ENCODE measurements around the gene FOXP3. TPM values are rescaled to one million over a fixed set of nuclear protein-coding genes. Genes with fewer than 3 reads are reported as not detected.
"Not testable (repeated sequence)": the region's sequence is repeated elsewhere in the genome, so short reads cannot be mapped to it uniquely, and the experiment has no call there.

Gene FOXP3
- total RNA-seq, 6 donors from 2014 or later = 0.23 to 0.54 TPM; not detected in 4

GRCh38 chrX:49308604-49309269 is 44.2 kb upstream of the FOXP3 start:
- WGBS, 2 donors = 65 to 67% methylated on average over 14 to 15 of the region's 15 CpGs
- peak overlapping the region; percentile 60 to 67 (median 64) for H3K27ac ChIP-seq
- peaks cover 0 to 19% (median 8%) of the 10 kb centered on the region in 4 donors for H3K4me1 ChIP-seq
- ATAC-seq (ENCODE audit: low FRiP score in 2 of 2) (peak; percentile 57 to 82), DNase-seq (no peak)
- no peaks in the 10 kb centered on the region for H3K36me3 ChIP-seq
- H3K27me3 ChIP-seq = no peaks in the 10 kb centered on the region
- peak overlapping the region in 3 of 4 donors; percentile 26 to 43 (median 39) for H3K4me3 ChIP-seq
- TF ChIP-seq POLR2AphosphoS5 (IDR thresholded peaks at IDR 0.05) (no peak), POLR2A (IDR thresholded peaks at IDR 0.05) (peak in 1 of 4 donors; percentile 16)
- H3K9me3 ChIP-seq = no peaks in the 10 kb centered on the region

GRCh38 chrX:49307775-49308174 is 43.3 kb upstream of the FOXP3 start:
- not testable (repeated sequence) for DNase-seq; ATAC-seq (ENCODE audit: low FRiP score in 2 of 2); H3K27ac ChIP-seq; H3K4me3 ChIP-seq; H3K9me3 ChIP-seq; H3K27me3 ChIP-seq; H3K36me3 ChIP-seq
- 65 to 72% methylated on average over 2 of the region's 2 CpGs for WGBS, 2 donors
- H3K4me1 ChIP-seq = peaks cover 0 to 19% (median 8%) of the 10 kb centered on the region in 4 donors

GRCh38 chrX:49303346-49303745 is 38.8 kb upstream of the FOXP3 start, which contains the start of gene GAGE10:
Gene GAGE10, plus strand, starts transcription at chrX:49303646. Its CDS starts 1,214 bp downstream, at chrX:49304860.
- ATAC-seq (ENCODE audit: low FRiP score in 2 of 2) (no peak), DNase-seq (no peak)
- no peaks in the 10 kb centered on the region for H3K9me3 ChIP-seq
- no peaks in the 10 kb centered on the region for H3K27me3 ChIP-seq
- H3K4me1 ChIP-seq = no peaks in the 10 kb centered on the region
- no peak within 1 kb of the TSS for H3K4me3 ChIP-seq
- WGBS, 2 donors = 85 to 86% methylated on average over 7 to 15 of the region's 15 CpGs
- TF ChIP-seq CTCF (IDR thresholded peaks at IDR 0.05) (no peak), EP300 (IDR thresholded peaks at IDR 0.05) (no peak), POLR2AphosphoS5 (IDR thresholded peaks at IDR 0.05) (no peak), POLR2A (IDR thresholded peaks at IDR 0.05) (no peak)
- no peaks in the 10 kb centered on the region for H3K36me3 ChIP-seq
- H3K27ac ChIP-seq = no peak within 1 kb of the TSS

GRCh38 chrX:49300703-49301102 is 36.2 kb upstream of the FOXP3 start:
- H3K4me3 ChIP-seq = no peak overlapping the region
- H3K27me3 ChIP-seq = no peaks in the 10 kb centered on the region
- DNase-seq (no peak), ATAC-seq (ENCODE audit: low FRiP score in 2 of 2) (no peak)
- H3K36me3 ChIP-seq = no peaks in the 10 kb centered on the region
- TF ChIP-seq POLR2AphosphoS5 (IDR thresholded peaks at IDR 0.05) (no peak), EP300 (IDR thresholded peaks at IDR 0.05) (no peak), POLR2A (IDR thresholded peaks at IDR 0.05) (no peak), CTCF (IDR thresholded peaks at IDR 0.05) (no peak)
- WGBS, 2 donors = 75 to 92% methylated on average over 1 of the region's 1 CpG
- no peak overlapping the region for H3K27ac ChIP-seq
- no peaks in the 10 kb centered on the region for H3K4me1 ChIP-seq
- no peaks in the 10 kb centered on the region for H3K9me3 ChIP-seq

- not testable (repeated sequence) for H3K4me1 ChIP-seq; H3K36me3 ChIP-seq; H3K27me3 ChIP-seq; DNase-seq; H3K9me3 ChIP-seq; ATAC-seq (ENCODE audit: low FRiP score in 2 of 2); H3K27ac ChIP-seq; H3K4me3 ChIP-seq
- 92% methylated on average over 5 of the region's 5 CpGs; no CpG with 5 or more reads in 1 of the 2 donors for WGBS, 2 donors
Observed at GRCh38 chrX:49299293-49299692, 34.8 kb upstream of the FOXP3 start.

GRCh38 chrX:49292400-49293362 is 28.2 kb upstream of the FOXP3 start:
- Histone ChIP-seq H3K27me3 (no peaks in the 10 kb centered on the region), H3K36me3 (no peaks in the 10 kb centered on the region), H3K9me3 (no peaks in the 10 kb centered on the region), H3K4me3 (no peak overlapping the region), H3K4me1 (no peaks in the 10 kb centered on the region), H3K27ac (no peak overlapping the region)
- DNase-seq (no peak), ATAC-seq (ENCODE audit: low FRiP score in 2 of 2) (peak in 1 of 2 donors; percentile 56)
- TF ChIP-seq POLR2AphosphoS5 (IDR thresholded peaks at IDR 0.05) (no peak), EP300 (IDR thresholded peaks at IDR 0.05) (no peak), CTCF (IDR thresholded peaks at IDR 0.05) (no peak), POLR2A (IDR thresholded peaks at IDR 0.05) (no peak)
- 74 to 81% methylated on average over 7 to 17 of the region's 17 CpGs for WGBS, 2 donors

Data from upper lobe of left lung (tissue), 6 donors.